NCI-H2029 treated with DMSO at 0.1 percent for 48 hours (cell line): ENCODE data around the gene CAP2.

ENCODE experiments used
- DNase-seq: peaks from one replicate; lab custom pipeline; 2025; lab: John Stamatoyannopoulos, UW

The CAP2 gene, protein sequence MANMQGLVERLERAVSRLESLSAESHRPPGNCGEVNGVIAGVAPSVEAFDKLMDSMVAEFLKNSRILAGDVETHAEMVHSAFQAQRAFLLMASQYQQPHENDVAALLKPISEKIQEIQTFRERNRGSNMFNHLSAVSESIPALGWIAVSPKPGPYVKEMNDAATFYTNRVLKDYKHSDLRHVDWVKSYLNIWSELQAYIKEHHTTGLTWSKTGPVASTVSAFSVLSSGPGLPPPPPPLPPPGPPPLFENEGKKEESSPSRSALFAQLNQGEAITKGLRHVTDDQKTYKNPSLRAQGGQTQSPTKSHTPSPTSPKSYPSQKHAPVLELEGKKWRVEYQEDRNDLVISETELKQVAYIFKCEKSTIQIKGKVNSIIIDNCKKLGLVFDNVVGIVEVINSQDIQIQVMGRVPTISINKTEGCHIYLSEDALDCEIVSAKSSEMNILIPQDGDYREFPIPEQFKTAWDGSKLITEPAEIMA

DNA sequence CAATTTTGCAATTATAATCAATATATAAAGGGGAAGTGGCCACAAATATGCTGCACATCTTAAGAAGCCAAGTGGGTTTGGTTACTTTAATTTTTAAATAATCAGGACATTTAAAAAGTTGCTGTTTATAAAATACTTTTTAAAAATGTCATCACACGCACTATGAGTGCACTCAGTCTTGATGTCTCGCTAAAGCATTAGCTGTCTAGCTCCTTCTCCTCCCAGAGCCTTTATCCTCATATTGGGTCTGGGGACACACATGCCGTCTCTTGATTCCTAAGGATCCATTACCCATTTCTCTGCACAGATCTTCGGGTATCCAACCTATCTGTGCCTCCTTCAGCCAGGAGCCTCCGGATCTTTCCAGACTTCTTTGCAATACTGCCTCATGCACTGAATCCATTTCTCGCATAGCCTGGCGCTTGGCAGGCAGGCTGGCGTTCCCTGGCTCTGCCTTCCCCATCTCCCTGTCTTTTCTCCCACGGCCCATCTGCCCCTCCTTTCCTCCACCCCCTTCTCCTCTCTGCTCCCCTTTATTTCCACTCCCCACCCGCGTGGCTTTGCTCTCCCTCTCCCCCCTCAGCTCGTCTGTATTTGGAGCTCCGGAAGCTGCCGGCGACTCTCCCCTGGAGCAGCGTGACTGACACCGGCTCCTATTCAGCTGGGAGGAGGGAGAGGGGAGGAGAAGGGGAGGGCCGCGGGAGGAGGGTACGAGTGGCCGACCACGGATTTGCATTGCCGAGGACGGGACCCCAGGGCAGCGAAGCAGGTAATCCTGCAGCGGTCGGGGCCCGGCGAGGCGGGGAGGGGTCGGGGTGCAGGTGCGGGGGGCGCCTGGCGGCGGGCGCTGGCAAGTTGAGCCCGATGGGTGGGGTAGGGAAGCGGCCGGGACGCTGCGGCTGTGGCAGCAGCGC is at the start of gene CAP2:
Gene CAP2 (plus strand): TSS at position 618 of the 914 bp plus-strand sequence. CDS start 27,961 bp downstream, outside the sequence.
- no peak for DNase-seq

DNA sequence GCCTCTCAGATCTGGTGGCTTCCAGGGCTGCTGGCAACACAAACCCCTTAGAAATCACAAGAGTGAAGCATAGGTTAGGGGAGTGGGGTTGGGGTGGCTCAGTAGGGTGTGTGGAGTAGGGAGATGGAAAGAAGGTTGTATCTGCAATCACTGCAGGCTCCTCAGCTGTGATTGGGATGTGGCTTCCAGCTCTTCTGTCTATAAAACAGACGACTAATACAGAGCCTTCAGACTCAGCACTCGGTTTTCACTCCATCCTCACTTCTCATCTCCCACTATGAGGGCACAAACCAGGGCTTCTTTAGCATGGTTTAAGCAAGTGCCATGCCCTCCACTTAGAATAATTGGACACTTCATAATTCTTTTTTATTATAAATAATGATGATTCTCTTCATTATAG is 46.4 kb upstream of the CAP2 start:
- DNase-seq = no peak

DNA sequence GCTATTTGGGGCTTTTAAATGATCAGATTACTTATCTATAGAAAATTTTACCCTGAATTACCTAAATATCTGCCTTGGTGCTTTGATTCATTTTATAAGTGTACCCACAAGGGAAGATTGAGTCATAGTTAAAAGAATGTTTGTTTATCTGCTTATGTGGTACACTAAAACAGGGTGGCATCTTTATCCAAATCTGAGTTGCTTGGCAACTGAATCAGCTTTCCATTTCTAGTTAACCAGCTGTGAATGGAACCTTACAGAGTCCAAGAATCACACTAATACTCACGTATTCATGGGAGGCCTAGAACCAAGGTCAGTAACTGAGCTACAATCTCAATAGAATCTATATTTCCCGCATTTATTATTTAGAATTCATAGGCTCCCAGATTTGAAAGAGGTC is 44.0 kb upstream of the CAP2 start:
- no peak for DNase-seq

DNA sequence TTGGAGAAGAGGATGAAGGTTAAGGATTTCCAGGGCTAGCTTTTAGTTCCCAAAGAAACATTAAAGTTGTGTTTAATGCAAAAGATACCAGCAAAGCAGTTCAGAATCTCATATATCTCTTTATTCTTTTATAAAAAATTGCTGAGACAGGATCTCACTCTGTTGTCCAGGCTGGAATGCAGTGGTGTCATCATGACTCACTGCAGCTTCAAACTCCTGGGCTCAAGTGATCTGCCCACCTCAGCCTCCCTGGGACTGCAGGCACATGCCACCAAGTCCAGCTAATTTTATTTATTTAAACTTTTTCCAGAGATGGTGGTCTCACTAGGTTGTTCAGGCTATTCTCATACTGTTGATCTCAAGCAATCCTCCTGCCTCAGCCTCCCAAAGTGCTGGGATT is 41.1 kb upstream of the CAP2 start:
- no peak for DNase-seq

DNA sequence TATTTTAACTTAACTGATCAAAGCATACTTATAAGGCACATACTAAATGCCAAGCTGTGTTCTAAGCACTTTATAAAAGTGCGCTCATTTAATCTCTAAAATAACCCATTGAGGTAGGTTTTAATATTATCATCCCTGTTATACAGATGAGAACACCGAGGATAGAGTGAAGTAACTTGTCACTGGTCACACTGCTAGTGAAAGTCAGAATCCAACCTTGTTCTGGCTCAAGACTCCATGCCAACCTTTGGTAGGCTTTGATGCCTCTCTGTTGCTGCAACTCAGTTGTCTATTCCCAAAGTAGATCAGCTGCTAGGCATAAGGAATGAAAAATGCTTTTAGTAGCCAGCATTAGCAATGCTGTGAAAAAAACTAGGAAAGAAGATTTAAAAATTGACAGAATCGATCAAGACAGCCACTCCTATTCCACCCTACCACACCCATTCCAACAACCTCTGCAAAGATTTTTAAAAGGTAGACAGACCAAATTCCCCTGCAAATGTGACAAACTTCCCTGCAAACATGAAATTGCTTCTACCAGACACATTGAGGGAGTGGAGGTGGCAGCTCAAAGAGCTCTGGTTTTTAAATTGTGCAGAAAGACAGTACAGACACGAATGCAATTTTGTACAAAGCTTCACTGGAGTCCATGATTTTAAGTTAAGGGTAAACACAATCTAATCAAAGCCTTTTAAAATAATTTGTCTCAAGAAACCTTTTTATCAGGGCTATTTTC is 39.8 kb upstream of the CAP2 start:
- no peak for DNase-seq

DNA sequence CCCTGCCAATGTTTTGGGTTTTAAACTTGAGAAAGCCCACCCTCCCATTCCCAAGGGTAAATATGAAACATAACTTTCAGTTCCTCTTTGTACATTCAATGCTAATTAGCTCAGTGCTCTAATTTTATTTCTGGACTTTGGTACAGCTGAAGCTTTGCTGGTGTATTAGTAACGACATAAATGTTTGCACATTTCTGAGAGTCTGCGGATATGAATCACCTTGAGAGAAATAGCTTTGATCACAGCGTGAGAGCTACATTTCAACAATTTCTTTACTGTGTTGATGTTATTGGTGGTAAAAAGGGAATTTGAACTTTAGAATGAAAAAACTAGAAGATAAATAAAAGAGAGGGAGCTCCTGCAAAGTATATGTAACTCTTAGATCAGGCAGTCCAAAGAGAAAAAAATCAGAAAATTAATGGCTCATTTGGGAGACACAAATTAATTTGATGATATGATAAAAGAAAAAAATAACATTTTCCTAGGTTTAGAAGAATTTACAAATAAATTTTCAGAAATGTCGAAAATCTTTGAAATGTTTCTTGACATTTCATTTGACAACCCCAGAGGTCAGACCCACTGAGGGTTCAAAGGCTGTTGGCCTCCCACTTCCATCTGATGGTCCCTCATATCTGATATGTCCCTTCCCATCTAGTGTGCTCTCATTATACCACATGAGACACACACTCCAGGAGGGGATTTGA is 38.5 kb upstream of the CAP2 start:
- no peak for DNase-seq

DNA sequence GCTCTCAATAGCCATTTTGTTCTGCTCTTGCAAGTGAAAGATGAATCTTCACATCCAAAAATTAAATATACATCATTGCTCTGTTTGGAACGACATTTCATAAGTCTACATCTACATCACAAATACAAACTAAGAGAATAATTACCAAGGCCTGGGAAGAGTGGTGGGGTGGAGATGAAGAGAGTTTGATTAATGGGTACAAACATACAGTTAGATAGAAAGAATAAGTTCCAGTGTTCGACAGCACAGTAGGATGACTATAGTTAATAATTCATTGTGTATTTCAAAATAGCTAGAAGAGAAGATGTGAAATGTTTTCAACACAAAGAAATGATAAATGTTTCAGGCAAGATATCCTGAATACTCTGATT is 38.0 kb upstream of the CAP2 start:
- DNase-seq = no peak

DNA sequence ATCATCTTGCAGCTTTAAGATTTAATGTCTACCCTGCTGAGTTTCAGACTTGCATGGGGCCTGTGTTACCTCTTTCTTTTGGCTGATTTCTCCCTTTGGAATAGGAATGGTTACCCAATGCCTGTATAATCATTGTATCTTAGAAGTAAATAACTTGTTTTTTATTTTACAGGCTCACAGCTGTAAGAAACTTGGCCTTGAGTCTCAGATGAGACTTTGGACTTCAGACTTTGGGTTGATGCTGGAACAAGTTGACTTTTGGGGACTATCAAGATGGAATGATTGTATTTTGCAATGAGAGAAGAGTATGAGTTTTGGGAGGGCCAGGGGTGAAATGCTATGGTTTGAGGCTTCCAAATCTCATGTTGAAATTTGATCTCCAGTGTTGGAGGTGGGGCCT is 34.9 kb upstream of the CAP2 start:
- DNase-seq = no peak

DNA sequence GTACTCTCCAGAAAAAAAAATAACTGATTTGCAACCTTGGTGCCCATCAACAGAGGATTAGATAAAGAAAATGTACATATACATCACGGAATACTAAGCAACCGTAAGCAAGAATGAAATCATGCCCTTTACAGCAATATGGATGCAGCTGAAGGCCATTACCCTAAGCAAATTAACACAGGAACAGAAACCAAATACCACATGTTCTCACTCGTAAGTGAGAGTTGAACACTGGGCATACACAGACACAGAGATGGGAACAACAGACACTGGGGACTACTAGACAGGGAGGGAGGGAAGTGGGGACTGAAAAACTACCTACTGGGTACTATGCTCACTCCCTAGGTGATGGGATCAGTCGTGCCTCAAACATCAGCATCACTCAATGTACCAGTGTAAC is 32.8 kb upstream of the CAP2 start:
- no peak for DNase-seq

DNA sequence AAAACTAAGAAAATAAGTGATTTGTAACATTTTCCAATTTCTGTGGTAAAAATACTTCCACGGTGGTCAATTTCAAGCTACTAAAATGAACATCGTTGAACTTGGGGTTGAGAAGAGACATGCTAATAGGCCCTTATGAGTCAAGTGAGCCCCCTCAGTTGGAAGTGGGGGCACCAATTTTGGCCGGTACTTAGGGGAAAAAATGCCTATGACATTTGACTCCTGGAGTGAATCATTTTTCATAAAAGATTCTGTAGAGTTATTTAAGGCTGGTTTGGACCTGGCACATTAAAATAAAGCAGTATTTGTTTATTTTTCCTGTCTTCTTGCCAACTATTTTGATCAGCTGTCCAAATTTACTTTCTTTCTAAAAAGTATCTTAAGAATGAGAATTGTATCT is 32.4 kb upstream of the CAP2 start:
- DNase-seq = no peak

DNA sequence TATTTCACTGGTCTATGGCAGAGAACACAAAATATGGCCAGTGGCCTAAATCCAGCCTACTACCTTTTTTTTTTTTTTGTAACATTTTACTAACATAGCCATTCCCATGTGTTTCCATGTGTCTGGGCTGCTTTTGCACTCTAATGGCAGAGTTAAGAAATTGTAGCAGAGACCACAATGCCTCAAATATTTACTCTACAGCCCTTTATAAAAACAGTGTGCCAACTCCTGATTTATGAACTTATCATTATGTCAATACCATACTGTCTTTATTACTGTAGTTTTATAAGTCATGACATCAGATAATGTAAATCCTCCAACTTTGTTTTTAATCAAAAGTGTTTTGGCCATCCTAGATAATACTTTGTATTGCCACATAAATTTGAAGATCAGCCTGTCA is 27.4 kb upstream of the CAP2 start:
- DNase-seq = no peak

DNA sequence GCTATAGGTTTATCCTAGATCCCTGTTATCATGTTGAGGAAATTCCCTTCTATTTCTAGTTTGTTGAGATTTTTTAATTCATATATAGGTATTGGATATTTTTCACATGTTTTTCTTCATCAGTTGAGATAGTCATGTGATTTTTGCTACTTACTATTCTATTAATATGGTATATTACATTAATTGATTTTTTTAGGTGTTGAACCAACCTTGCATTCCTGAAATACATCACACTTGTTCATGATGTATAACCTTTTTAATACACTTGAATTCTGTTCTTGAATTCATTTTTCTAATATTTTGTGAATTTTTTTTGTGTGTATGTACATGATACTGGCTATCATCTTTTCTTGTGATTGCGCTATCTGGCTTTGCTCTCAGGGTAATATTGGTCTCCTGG is 25.5 kb upstream of the CAP2 start:
- DNase-seq = no peak

DNA sequence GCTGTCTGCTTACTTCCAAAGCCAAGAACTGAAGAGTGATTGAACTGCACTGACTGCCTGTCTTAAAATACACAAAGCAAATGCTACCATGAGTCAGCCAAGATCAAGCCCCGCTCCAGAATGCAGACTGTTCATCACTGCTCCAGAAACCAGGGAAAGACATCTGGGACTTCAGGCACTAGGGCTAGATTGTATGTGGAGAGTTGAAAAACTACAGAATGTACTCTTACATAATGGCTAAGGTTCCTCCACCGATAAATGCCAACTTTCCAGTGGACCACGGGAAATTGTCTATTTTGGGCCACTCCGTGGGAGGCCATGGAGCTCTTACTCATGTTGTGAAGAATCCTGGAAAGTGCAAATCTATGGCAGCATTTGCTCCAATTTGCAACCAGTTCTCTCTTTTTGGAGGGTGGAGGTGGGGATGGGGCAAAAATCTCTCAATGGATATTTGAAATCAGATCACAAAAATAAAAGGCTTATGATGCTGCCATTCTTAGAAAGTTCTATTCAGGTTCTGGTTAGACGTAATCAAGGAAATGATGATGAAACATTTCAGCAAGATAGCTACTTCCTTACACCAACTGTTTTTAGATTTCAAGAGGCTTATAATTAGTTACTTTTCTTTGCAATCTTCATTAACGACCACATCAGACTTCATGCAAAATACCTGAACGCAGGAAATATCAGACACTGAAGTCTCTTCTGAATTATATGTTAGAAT is 11.8 kb upstream of the CAP2 start:
- DNase-seq = no peak

DNA sequence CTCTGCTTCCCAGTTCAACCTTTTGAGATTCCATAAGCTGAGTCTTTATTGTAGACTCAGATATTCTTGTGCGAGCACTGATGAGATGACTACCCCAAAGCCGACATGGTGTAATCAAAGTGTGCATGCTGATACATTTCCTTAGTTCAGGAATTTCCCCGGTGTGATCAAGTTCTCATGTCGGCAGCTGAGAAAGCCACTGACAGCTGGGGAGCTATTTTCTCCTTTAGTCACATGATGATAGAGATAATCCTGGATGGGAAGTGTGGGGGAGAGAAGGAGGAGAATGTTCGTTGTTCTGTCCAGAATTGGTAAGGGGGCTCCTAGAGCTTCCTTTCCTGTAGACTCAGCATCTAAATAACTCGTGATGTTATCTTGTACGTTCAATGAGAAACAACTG is 7.7 kb upstream of the CAP2 start:
- no peak for DNase-seq

DNA sequence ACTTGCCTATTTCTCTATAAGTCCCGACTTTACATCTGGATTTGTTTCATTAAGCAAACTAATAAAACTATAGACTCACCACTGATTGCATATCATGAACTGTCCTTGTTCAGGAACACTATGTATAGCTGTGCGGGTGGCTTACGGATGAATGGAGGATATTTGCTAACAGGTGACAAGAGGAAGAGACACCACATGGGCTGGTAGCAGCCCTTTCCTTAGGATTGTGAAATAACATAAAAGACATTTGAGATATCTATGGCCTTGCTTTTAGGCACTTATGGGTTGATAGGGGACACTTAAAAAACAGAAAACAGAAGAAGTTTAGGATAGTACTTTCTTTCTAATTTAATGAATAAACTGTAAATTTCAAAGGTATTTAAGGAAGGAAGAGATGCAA is 5.0 kb upstream of the CAP2 start:
- no peak for DNase-seq

DNA sequence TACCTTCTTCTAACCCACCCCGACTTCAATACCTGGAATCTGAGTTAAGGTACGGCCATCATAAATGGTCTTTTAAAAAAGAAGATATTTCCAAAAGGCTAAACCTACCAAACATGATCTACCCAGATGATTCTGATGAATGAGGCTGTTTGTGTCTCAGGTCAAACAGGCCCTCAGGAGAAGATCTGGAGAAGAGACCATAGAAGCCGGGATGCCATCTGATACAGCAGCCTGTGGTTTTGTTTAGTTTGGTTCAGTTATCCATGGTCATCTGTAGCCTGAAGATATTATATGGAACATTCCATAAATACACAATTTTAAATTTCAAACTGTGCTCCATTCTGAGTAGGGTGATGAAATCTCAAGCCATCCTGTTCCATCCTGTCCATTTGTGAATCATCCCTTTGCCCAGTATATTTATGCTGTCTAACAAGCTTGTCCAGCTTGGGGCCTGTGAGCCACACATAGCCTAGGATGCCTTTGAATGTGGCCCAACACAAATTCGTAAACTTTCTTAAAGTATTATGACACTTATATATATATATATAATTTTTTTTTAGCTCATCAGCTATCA is 4.0 kb upstream of the CAP2 start:
- no peak for DNase-seq

DNA sequence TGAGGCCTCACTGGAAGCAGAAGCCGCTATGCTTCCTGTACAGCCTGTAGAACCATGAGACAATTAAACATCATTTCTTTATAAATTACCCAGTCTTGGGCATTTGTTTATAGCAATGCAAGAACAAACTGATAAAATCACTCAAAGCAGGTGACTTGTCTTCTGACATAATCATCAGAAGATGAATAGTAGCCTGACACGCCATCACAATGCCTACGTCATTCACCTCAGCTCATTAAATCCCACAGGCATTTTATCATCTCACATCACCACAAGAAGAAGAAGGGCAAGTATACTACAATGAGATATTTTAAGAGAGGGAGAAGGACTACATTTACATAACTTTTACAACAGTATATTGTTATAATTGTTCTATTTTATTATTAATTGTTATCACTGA is 3.1 kb upstream of the CAP2 start:
- DNase-seq = no peak

DNA sequence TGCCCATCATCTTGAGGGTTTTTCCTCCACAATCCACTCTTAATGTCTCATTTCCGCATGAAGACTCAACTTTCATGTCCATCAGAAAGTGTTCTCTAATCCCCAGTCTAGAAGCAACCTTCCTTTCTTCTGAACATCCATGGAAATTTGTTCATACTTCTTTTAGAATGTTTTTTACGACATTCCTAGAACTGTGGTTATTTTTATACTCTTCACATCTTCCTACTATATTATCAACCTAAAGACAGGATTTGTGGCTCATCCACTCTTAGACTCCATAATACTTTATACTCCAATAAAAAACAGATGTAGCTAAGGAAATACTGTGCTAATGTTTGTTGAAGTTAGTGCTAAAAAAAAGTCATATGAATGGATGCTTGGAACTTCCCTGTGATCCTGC is 1.4 kb upstream of the CAP2 start:
- DNase-seq = no peak

DNA sequence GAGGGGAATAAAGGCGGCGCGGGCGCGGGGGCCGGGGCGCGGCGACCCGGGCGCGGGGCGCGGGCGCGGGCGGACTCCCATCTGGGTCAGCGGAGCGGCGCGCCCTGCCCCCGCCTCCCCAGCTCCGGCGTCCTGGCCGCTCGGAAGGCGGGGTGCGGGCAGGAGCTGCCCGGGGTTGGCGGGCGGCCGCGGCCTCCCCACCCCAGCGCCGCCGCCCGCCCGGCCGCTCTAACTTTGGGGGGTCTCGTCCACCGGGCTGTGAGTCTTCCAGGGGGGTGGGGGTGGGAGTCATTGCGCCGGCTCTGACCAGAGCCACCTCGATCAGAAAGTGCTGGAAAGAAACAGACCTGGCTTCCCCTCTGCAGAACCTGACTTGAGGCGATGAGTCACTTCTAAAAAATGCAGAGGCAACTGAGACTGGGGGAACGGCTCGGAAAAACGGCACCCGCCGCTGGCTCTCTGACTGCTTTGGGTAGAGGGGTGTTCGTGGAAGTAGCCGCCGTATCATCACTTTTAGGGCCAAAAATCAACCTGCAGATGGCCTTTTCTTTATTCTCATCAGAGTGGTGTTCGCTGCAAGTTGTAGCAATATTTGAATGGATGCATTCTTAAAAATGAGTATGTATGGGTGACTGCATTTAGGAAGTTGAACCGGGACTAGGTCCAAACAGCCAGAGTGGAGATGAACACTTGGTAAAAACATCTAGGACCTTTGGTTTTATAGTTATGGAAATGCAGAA is 667 bp downstream of the CAP2 start:
- no peak for DNase-seq

DNA sequence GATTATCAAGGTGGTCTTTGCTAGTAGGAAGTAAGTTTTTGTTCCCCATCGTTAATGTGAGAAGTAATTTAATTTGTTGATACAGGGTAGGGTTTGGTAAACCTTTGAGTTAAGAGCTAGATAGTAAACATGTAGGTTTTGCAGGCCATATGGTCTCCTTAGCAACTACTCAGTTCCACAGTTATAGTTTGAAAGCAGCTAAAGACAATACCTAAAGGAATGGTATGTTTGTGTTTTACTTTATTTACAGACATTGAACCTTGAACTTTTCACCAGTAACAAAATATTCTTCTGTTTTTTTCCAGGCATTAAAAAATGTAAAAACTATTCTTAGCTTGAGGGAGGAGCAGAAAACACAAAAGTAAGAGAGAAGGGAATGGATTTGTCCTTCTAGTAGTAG is 1.7 kb downstream of the CAP2 start:
- DNase-seq = no peak
